ENCODE results near the gene TUBGCP5. TPM values are rescaled to one million over a fixed set of nuclear protein-coding genes. Genes with fewer than 3 reads are reported as not detected.
A peak's percentile ranks its signal among the peaks of the same experiment; 100 is the strongest.

Gene TUBGCP5
- total RNA-seq, 4 donors from 2014 or later = 8.1 to 18.3 (median 14.1) TPM

- Histone ChIP-seq H3K9me3 (no peaks in the 10 kb centered on the region), H3K36me3 (peaks cover 0 to 4% (median 0%) of the 10 kb centered on the region in 4 donors), H3K27ac (replicated peaks in 1 of 4) (no peak overlapping the region), H3K4me1 (peaks cover 36 to 62% (median 44%) of the 10 kb centered on the region in 4 donors), H3K27me3 (no peaks in the 10 kb centered on the region), H3K4me3 (no peak overlapping the region)
- DNase-seq (ENCODE audit: extremely low spot score) = no peak
- 92% methylated on average over 8 of the region's 15 CpGs for WGBS
- intact Hi-C loops (cut with DNase I) = no loop called here
- TF ChIP-seq POLR2AphosphoS5 (IDR thresholded peaks at IDR 0.05) (no peak), POLR2A (IDR thresholded peaks at IDR 0.05; ENCODE audit: low read depth) (no peak), EP300 (IDR thresholded peaks at IDR 0.05) (no peak)
- TF ChIP-seq, protein P1, sequence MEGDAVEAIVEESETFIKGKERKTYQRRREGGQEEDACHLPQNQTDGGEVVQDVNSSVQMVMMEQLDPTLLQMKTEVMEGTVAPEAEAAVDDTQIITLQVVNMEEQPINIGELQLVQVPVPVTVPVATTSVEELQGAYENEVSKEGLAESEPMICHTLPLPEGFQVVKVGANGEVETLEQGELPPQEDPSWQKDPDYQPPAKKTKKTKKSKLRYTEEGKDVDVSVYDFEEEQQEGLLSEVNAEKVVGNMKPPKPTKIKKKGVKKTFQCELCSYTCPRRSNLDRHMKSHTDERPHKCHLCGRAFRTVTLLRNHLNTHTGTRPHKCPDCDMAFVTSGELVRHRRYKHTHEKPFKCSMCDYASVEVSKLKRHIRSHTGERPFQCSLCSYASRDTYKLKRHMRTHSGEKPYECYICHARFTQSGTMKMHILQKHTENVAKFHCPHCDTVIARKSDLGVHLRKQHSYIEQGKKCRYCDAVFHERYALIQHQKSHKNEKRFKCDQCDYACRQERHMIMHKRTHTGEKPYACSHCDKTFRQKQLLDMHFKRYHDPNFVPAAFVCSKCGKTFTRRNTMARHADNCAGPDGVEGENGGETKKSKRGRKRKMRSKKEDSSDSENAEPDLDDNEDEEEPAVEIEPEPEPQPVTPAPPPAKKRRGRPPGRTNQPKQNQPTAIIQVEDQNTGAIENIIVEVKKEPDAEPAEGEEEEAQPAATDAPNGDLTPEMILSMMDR (IDR thresholded peaks at IDR 0.05) = no peak
Observed at GRCh38 chr15:22967084-22967770, 72.1 kb downstream of the TUBGCP5 start.

- peaks cover 0 to 4% (median 0%) of the 10 kb centered on the region in 4 donors for H3K36me3 ChIP-seq
- TF ChIP-seq EP300 (IDR thresholded peaks at IDR 0.05) (no peak), POLR2A (IDR thresholded peaks at IDR 0.05; ENCODE audit: low read depth) (no peak), POLR2AphosphoS5 (IDR thresholded peaks at IDR 0.05) (no peak)
- TF ChIP-seq, protein P1 (IDR thresholded peaks at IDR 0.05) = no peak
- WGBS = 86% methylated on average over 20 of the region's 20 CpGs
- peaks cover 44 to 69% (median 51%) of the 10 kb centered on the region in 4 donors for H3K4me1 ChIP-seq
- H3K27ac ChIP-seq (replicated peaks in 1 of 4) = no peak overlapping the region
- intact Hi-C loops (cut with DNase I) = no loop called here
- H3K9me3 ChIP-seq = no peaks in the 10 kb centered on the region
- no peaks in the 10 kb centered on the region for H3K27me3 ChIP-seq
- no peak overlapping the region for H3K4me3 ChIP-seq
- DNase-seq (ENCODE audit: extremely low spot score) = no peak
Observed at GRCh38 chr15:22966321-22967083, 72.9 kb downstream of the TUBGCP5 start.

DNA sequence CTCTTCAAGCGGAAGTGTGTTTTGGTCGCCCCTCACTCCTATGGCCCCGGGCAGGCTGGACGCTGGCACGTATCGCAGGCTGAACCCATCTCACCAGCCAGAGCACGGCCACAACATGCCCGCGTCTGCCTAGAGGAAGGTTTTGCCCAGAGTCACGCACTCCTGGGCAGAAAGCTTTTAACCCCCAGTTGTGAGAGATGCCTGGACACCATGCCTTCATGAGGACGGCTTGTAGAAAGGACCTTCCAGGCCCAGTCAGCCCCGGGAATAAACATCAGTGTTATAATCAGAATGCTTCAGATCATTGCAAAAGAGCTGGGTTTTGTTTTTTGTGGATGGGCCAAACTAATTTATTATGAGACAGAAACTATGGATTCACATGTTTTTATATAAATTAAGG is 75.7 kb downstream of the TUBGCP5 start:
- Histone ChIP-seq H3K36me3 (peaks cover 0 to 4% (median 0%) of the 10 kb centered on the region in 4 donors), H3K27ac (replicated peaks in 1 of 4) (peak overlapping the region; percentile 59 to 76 (median 70)), H3K9me3 (no peaks in the 10 kb centered on the region), H3K4me3 (no peak overlapping the region), H3K27me3 (no peaks in the 10 kb centered on the region), H3K4me1 (peaks cover 64 to 92% (median 74%) of the 10 kb centered on the region in 4 donors)
- 43% methylated on average over 10 of the region's 12 CpGs for WGBS
- no peak for DNase-seq (ENCODE audit: extremely low spot score)
- intact Hi-C loops (cut with DNase I) = no loop called here
- no peak for TF ChIP-seq POLR2AphosphoS5 (IDR thresholded peaks at IDR 0.05)
- TF ChIP-seq, protein P1 (IDR thresholded peaks at IDR 0.05) = no peak
- TF ChIP-seq EP300 (IDR thresholded peaks at IDR 0.05) = no peak
- no peak for TF ChIP-seq POLR2A (IDR thresholded peaks at IDR 0.05; ENCODE audit: low read depth)

GRCh38 chr15:22962611-22963010 is 76.8 kb downstream of the TUBGCP5 start:
- no peak for DNase-seq (ENCODE audit: extremely low spot score)
- WGBS = 95% methylated on average over 12 of the region's 12 CpGs
- H3K9me3 ChIP-seq = no peaks in the 10 kb centered on the region
- H3K27me3 ChIP-seq = no peaks in the 10 kb centered on the region
- H3K36me3 ChIP-seq = peaks cover 0 to 4% (median 0%) of the 10 kb centered on the region in 4 donors
- H3K4me3 ChIP-seq = no peak overlapping the region
- peak overlapping the region in 2 of 4 donors; percentile 68 to 71 for H3K27ac ChIP-seq (replicated peaks in 1 of 4)
- TF ChIP-seq POLR2AphosphoS5 (IDR thresholded peaks at IDR 0.05) (no peak), POLR2A (IDR thresholded peaks at IDR 0.05; ENCODE audit: low read depth) (no peak), EP300 (IDR thresholded peaks at IDR 0.05) (no peak)
- TF ChIP-seq, protein P1 (IDR thresholded peaks at IDR 0.05) = no peak
- intact Hi-C loops (cut with DNase I) = no loop called here
- H3K4me1 ChIP-seq = peaks cover 58 to 89% (median 67%) of the 10 kb centered on the region in 4 donors
